Body of pancreas (tissue), 4 donors: ENCODE data around the gene AHCYL2. TPM values are rescaled to one million over a fixed set of nuclear protein-coding genes. Genes with fewer than 3 reads are reported as not detected.

Experiments used
- ATAC-seq: fragments of 150-250 bp; one replicate; pipeline ENCODE4 v1.9.1; 2016
- DNase-seq, 4 donors: peaks; one replicate each; pipeline ENCODE4 v3.0.0-alpha.2; 2019
- H3K27ac ChIP-seq, 4 donors: fragments of 200-600 bp; sonication (generic); 1 replicate in 3 of 4; 2 replicates in 1 of 4; pipeline versions ENCODE4 v1.5.1 to v1.6.1; 2016 to 2019; ENCODE audit warnings: mild to moderate bottlenecking in 1 of 4, mixed read lengths in 1 of 4, moderate library complexity in 1 of 4
- H3K27me3 ChIP-seq, 2 donors: fragments of 200-600 bp; sonication (generic); one replicate each; pipeline ENCODE4 v1.6.0; 2016; ENCODE audit warnings: mild to moderate bottlenecking in 1 of 2
- H3K36me3 ChIP-seq, 2 donors: fragments of 200-600 bp; sonication (generic); replicated peaks in 1 of 2; 2 replicates each; pipeline ENCODE4 v1.5.1; 2016; ENCODE audit warnings: low read depth in 2 of 2; ENCODE audit not compliant: insufficient read depth in 1 of 2
- H3K4me1 ChIP-seq: fragments of 200-600 bp; sonication (generic); one replicate; pipeline ENCODE4 v1.6.0; 2016
- H3K4me3 ChIP-seq, 2 donors: fragments of 200-600 bp; sonication (generic); 1 replicate in 1 of 2; 2 replicates in 1 of 2; pipeline ENCODE4 v1.5.1; 2016 to 2019
- H3K9me3 ChIP-seq, 3 donors: fragments of 200-600 bp; sonication (generic); 1 replicate in 2 of 3; 2 replicates in 1 of 3; pipeline ENCODE4 v1.5.1; 2016
- CTCF ChIP-seq, 7 experiments: fragments of 450-650 bp in 4 of 7; fragments of 200-600 bp in 3 of 7; sonication (generic) in 3 of 7; IDR thresholded peaks; one replicate each; pipeline ENCODE4 v1.5.1; 2016 to 2019; ENCODE audit warnings: antibody characterized with exemption in 7 of 7
- POLR2A ChIP-seq, 3 donors: fragments of 450-650 bp; IDR thresholded peaks; one replicate each; pipeline ENCODE4 v1.6.1; 2016; ENCODE audit warnings: antibody characterized with exemption in 3 of 3, mild to moderate bottlenecking in 2 of 3
- WGBS, 2 donors: methylation state at CpG; one replicate each; pipeline ENCODE4 v1.1.5; 2017; 5-methylcytosine and 5-hydroxymethylcytosine counted together
- intact Hi-C: fragments of 100-400 bp; cut with DNase I; formaldehyde crosslinking; loops from one replicate; pipeline ENCODE4 v1.15.1; 2023
- total RNA-seq, 2 donors: library from RNA; depleted of rRNA; stranded (reverse); fragments of >200 nt; gene quantifications; one replicate each; pipeline ENCODE4 v1.1.0, GENCODE V29; 2016

AHCYL2 gene
- total RNA-seq, 2 donors from 2014 or later: 9.3 to 51.4 TPM

GRCh38 chr7:129393255-129393654 is 168.4 kb downstream of the AHCYL2 start:
- WGBS, 2 donors: 96 to 97% methylated on average over 2 of the region's 2 CpGs
- no peaks in the 10 kb centered on the region for H3K9me3 ChIP-seq
- intact Hi-C loops: no loop called here
- no peaks in the 10 kb centered on the region for H3K27me3 ChIP-seq
- ATAC-seq: no peak
- no peak overlapping the region for H3K27ac ChIP-seq
- no peak for DNase-seq
- no peak for TF ChIP-seq CTCF (IDR thresholded peaks at IDR 0.05)
- TF ChIP-seq POLR2A (IDR thresholded peaks at IDR 0.05): no peak
- no peak overlapping the region for H3K4me3 ChIP-seq
- peaks cover 0 to 2% of the 10 kb centered on the region in 2 donors for H3K36me3 ChIP-seq
- no peaks in the 10 kb centered on the region for H3K4me1 ChIP-seq

DNA sequence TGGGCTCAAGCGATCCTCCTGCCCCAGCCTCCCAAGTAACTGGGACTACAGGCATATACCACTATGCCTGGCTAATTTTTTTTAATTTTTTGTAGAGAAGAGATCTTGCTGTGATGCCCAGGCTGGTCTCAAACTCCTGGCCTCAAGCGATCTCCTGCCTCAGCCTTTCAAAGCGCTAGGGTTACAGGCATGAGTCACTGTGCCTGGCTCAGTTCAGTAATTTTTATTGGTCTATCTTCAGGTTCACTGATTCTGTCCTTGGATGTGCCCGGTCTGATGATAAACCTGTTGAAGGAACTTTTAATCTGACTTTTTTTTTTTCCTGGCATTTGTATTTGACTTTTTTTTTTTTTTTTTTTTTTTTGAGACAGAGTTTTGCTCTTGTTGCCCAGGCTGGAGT is 169.3 kb downstream of the AHCYL2 start:
- Histone ChIP-seq H3K27me3 (no peaks in the 10 kb centered on the region), H3K9me3 (no peaks in the 10 kb centered on the region), H3K36me3 (peaks cover 0 to 2% of the 10 kb centered on the region in 2 donors), H3K4me1 (no peaks in the 10 kb centered on the region), H3K4me3 (no peak overlapping the region), H3K27ac (no peak overlapping the region)
- DNase-seq (peak in 2 of 4 donors; percentile 12 to 19), ATAC-seq (peak; percentile 27)
- WGBS, 2 donors: 63 to 76% methylated on average over 4 of the region's 4 CpGs
- TF ChIP-seq CTCF (IDR thresholded peaks at IDR 0.05) (no peak), POLR2A (IDR thresholded peaks at IDR 0.05) (no peak)
- intact Hi-C loops: no loop called here

GRCh38 chr7:129394982-129395914 is 170.4 kb downstream of the AHCYL2 start:
- no peak for DNase-seq
- Histone ChIP-seq H3K36me3 (peaks cover 0 to under 1% of the 10 kb centered on the region in 2 donors), H3K4me1 (no peaks in the 10 kb centered on the region), H3K27ac (no peak overlapping the region), H3K4me3 (no peak overlapping the region), H3K27me3 (no peaks in the 10 kb centered on the region), H3K9me3 (no peaks in the 10 kb centered on the region)
- no peak for ATAC-seq
- WGBS, 2 donors: 93 to 94% methylated on average over 4 of the region's 4 CpGs
- intact Hi-C loops: no loop called here
- TF ChIP-seq CTCF (IDR thresholded peaks at IDR 0.05) (no peak), POLR2A (IDR thresholded peaks at IDR 0.05) (no peak)

GRCh38 chr7:129401228-129401966 is 176.6 kb downstream of the AHCYL2 start:
- H3K27me3 ChIP-seq: no peaks in the 10 kb centered on the region
- H3K4me1 ChIP-seq: no peaks in the 10 kb centered on the region
- no peak overlapping the region for H3K4me3 ChIP-seq
- peaks cover 0 to 2% of the 10 kb centered on the region in 2 donors for H3K36me3 ChIP-seq
- 100% methylated on average over 1 of the region's 1 CpG for WGBS, 2 donors
- DNase-seq: no peak
- H3K9me3 ChIP-seq: no peaks in the 10 kb centered on the region
- TF ChIP-seq CTCF (IDR thresholded peaks at IDR 0.05): no peak
- TF ChIP-seq POLR2A (IDR thresholded peaks at IDR 0.05): no peak
- no peak for ATAC-seq
- intact Hi-C loops: no loop called here
- H3K27ac ChIP-seq: no peak overlapping the region
